SKM-1 treated with dmso at 0.1 percent for 144 hours (cell line): ENCODE results near the gene MYO1E.
A peak's percentile ranks its signal among the peaks of the same experiment; 100 is the strongest.
"Not testable (repeated sequence)": the region's sequence is repeated elsewhere in the genome, so short reads cannot be mapped to it uniquely, and the experiment has no call there.

ENCODE experiments used
- DNase-seq: peaks from one replicate; lab custom pipeline; 2025; ENCODE audit not compliant: unreplicated experiment; lab: John Stamatoyannopoulos, UW

The MYO1E gene

DNA sequence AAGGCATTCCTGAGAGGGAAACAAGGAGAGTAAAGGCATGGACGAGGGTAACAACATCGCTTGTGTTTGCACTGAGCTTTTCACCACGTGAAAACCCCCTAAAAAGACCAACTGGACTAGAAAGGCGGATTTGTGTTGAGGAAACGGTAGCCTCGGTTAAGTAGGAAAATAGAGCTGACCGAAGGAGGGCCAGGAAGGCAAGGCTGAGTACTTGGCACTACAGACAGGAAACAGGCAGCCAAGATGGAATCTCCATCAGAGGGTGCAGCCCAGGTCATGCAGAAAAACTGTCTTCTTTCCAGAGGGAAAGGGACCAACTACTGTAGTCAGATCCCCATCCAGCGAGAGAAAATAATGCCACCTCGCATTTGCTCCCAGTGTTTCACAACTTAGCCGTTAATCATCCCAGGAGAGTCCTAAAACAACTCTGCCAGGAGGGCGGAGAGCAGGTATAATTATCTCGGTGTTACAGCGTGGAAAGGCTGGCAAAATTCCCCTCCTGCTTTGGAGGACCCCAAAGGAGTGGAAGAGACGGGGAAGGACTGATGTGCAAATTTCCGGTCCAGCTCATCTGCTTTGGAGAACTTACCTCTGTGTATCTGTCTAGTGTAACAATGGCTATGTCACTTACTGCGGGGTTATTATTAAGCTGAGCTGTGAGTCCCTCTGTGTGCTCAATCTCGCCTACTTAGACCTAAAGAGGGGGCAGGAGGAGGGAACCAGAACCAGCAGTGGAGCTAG, 77.2 kb downstream of the MYO1E start:
- no peak for DNase-seq

DNA sequence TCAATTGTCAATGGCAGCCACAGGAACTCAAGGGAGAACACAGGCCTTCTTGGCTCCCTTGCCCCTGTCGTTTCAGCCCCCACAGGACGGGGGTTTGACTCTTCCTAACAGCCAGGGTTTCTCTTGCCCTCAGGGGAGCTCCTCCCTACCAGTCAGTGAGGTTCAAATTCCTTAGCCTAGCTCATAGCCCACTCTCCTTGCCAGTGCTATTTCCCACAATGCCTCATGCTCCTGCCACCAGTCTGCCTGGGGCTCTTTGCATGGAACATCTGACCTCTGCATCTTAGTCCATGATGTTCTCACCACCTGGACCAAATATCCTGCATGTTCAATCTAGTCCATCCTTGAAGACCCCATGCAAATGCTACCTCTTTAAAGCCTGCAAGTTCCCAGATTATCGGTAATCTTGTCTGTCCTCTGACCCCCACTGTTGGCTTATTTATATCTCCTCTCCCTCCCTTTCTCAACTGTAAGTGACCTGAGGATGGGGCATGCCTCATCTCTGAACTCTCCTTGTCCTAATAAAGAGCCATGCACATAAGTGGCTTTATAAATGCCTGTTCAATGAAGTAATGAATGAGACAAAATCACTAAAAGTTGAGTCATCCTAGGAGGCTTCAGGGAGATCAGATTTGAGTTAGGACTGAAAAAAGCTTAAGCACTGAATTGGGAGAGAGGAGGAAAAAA, 78.0 kb downstream of the MYO1E start:
- no peak for DNase-seq

DNA sequence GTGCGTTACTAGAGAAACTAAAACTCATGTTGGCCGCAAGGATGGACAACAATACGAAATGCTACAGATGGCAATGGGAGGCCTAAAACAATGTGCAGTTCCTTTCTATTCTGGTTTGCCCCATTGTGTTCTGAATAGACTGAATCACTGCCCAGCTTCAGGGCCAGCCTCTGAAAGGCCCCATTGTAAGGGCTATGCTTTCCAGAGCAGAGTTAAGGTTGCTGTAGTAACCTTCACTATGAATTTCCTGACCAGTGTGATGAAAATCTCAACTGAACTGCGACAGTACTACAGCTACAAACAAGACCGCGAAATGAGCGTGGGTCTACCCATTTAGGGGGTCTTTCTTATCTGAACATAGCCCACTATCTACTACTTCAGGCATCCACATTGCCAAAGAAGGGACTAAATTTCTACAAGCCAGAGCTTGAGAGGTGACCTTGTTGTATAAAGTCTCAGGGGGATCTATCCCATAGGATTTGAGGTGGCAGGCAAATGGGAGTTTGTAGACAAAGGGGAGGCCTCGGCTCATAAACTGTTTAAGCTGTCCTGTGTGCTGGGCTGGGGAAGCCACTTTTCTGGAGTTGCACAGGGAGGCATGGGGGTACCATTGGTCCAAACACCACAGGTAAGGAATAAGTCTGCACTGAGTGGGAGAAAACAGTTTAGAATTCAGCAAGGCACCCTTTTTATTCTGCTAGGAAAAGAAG, 80.1 kb downstream of the MYO1E start:
- DNase-seq = no peak

DNA sequence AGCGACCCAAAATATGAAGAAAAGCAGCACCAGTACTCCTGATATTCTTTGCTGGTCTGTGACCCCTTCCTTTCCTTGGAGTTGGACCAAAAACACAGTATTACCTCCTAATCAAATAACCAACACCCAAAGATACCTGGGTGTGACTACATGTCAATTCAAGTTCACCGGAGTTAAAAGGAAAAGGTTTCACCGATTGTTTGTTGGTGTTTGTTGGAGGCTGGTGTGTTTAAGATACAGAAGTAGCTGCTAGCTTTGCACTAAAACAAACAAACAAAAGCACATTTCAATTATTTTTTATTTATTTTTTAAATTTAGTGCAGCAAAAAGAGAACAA, 81.5 kb downstream of the MYO1E start:
- no peak for DNase-seq

DNA sequence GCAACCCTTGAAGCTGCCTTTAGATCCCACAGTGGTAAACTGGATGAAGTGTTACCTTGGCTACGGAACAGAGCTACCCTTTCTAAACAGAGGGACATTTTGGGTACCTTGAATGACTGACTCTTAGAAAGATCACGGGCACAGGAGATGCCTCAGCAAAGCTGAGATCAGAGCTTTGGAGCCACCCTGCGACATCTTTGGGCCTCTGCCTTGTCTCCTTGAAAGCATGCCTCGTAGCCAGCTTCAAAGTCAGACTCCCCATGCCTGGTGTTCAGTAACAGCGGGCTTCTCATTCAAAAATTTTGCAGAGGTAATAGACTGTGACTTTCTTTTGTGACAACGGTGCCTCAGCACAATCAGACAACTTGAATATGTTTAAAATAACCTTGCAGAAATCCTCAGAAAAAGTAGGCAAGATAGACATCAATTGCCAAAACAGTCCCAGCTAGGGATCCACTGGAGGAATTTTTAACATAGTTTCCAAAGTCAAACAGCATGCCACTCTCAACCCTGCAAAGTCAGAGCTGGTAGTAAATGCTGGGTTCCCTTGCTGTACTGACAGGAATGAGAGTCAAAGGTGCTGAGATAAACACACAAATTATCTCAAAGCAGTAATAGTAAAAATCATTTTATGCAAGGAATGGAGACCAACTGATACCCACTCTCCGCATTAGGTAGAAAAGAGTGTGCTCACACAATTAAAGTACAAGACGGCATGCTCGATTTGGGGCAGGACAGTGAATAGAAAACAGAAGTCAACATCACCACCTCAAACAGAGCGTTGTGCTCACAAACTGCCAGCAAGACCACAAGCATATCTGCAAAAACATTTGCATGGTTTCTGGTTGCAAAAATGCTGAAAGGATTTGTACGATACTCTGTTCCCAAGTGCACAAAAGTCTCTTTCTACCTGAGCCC, 82.1 kb downstream of the MYO1E start:
- no peak for DNase-seq

DNA sequence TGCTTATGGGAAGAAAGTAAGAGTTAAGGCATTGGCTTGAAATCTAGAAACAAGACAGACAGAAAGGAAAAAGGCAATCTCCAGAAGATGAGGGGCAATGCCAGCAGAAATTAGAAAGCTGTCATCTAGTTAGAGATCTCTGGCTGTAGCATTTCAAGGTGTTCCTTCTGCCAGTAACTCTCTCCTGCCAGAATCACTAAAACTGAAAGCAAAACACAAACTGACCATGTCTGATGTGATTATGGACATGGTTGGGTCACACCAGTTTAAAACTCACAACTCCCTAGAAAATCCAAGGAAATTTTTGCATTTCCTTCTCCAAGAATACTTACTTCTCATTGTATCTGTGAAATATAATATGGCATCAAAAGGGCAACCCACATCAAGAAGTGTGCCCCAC, 83.1 kb downstream of the MYO1E start:
- DNase-seq = no peak

DNA sequence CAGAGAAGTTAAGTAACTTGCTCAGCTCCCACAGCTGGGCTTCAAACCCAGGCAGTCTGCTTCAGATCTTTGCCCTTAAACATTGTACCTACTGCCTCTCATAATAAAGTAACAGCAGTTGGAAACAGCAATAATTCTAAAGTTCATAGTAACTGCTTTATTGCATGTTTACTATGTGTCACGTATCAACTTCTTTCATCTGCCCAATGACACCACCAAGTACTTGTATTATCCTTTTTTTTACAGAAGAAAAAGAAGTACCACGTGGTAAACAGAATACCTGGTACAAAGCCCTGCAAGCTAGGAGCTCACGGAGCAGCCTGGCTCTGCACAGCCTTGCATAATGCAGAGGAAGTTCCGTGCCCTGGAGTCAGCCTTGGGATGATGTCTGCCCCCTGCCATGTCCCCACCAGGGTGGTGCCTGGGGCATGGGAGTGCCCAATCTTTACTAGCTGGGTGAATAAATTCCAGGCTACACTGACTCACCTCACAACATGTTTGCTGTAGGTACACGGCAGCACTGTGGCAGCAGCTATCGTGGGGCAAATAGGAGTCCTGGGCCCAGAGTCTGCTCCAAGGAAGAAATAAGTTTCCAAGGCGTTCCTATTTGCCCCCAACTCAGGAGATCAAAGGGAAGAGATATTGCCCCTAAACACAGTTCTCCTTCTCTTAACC, 88.8 kb downstream of the MYO1E start:
- DNase-seq = no peak

DNA sequence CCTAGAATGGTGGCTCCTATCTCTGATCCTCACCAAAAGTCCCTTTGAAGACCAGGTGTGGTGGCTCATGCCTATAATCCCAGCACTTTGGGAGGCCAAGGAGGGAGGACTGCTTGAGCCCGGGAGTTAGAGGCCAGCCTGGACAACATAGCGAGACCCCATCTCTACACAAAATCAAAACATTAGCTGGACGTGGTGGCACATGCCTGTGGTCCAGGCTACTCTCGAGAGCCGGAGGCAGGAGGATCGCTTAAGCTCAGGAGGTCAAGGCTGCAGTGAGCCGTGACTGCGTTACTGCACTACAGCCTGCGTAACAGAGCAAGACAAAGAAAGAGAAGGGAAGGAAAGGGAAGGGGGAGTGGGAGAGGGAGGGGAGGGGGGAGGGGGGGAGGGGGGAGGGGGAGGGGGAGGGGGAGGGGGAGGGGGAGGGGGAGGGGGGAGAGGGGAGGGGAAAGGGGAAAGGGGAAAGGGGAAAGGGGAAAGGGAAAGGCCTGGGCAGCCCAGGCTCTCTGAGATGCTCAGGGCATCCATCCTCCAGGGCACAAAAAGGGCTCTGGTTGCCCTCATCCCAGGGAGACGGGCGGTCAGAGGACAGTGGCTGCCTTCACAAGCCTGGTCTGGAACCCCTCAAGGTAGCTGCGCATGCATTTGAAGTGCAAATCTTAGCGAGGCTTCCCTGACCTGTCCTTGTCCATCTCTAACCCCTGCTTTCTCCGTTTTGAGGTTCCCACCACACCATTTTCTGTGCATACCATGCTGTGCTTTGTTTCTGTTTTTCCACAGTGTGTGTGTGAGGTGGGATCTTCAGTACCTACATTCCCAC, 89.9 kb downstream of the MYO1E start:
- no peak for DNase-seq

DNA sequence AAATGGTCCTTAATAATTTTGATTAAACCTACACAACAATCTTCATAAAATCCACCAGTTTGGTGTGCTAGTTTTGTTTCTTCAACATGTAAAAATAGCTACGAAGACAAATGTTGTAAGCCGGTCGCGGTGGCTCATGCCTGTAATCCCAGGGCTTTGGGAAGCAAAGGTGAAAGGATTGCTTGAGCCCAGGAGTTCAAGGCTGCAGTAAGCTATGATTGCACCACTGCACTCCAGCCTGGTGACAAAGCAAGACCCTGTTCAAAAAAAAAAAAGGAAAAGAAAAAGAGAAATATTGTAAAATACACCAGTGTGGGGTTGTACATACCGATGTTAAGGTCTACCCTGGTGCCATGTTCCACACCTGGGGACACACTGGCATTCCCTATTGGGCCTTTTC, 91.0 kb downstream of the MYO1E start:
- DNase-seq = no peak

DNA sequence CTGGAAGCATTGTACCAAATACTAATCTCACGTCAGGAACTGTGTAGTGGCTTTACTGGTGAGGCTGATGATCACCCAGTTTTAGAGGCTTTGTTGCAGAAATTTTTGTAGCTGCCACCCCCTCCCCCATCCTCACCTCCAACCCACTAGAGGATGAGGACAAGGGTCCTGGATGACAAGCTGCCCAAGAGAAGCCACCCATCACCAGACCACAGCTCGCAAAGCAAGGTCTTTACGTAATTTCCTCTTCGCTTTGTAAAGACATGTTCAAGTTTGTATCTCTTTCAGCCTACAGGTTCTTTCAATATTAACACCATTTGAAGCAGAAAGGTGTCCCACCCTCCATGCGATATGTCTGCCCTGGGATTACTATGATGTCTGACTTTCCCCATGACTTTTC, 91.8 kb downstream of the MYO1E start:
- DNase-seq = peak; percentile 15

DNA sequence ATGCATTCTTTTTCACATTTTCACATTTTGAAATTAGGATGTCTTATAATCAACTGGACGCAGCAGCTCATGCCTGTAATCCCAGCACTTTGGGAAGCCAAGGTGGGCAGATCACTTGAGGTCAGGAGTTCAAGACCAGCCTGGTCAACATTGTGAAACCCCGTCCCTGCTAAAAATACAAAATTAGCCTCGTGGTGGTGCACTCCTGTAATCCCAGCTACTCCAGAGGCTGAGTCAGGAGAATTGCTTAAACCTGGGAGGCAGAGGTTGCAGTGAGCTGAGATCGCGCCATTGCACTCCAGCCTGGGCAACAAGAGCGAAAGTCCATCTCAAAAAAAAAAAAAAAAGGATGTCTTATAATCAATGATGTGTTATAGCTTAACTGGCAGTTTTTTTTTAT, 92.4 kb downstream of the MYO1E start:
- DNase-seq = not testable (repeated sequence)

DNA sequence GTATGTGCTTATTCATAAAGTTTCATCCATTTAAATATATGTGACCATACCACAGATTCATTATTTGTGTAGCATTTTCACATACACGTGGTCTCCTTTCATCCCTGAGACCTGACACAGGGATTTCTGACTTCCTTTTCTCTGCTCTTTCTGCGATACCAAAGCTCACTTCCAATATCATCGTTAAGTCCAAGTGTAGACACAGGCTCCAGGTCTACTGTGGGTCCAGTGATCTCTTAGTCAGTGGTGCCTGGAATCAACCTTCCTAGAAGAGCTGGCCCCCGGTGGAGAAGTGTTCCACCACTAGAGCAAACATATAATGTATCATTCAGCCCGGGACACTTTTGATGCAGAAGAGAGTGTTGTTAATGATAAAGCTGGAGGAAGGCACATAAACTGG, 93.6 kb downstream of the MYO1E start:
- DNase-seq = no peak

DNA sequence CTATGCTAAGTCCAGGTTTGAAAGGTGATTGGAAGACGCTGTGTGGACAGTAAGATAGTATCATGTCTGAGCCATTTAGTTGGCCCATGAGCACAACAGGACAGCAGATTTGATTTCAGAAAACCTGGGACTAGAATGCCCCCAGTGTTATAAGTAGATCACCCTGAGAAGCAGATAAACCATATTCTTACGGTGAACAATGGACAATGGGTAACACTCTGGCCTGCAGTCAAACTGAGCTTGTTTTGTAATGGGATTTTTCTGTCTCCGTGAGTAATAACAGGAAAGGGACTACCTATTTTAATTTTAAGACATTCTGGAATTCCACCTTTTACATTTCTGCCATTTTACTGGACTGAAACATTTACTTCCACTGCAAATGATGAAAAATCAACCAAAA, 94.6 kb downstream of the MYO1E start:
- no peak for DNase-seq

DNA sequence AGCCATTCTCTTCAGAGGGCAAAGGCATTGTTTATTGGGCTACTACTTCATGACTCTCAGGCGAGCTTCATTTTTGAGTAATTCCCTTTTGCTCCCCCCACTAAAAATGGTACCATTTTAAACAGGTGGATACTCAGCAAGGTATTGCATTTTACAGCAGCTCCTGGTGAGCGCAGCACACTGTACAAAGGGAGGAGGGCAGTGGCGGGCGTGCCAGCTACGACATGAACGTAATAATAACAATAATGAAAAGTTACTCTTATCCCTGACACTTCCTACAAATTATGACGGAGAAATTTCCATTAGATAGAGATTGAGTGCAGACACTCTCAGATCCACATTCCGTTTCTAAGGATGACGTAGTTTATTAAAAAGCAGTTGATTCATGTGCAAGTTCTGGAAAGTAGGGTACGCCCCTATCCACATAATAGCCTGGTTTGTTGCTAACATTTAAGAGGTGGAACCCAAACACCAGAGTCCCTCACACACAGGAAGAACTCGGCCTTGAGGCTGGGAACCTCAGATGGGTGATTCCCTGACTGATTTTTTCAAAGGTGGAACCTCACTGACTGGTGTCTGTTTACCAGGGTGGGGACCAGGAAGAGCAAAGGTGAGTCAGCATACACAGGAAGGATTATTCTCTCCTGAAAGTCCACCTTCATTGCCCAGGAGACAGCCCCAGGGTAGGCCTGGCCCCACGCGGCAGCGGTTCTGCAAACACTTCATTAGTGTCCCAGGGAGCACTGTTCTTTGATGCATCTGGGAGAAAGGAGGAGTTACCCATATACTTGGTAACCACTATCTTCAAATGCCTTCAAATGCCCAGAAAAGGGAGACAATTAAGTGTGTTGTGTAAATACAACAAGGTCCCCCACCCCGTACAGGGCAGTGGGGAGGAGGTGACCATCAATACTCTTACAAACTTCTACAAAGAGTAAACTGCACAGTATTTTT, 96.2 kb downstream of the MYO1E start:
- DNase-seq = no peak

DNA sequence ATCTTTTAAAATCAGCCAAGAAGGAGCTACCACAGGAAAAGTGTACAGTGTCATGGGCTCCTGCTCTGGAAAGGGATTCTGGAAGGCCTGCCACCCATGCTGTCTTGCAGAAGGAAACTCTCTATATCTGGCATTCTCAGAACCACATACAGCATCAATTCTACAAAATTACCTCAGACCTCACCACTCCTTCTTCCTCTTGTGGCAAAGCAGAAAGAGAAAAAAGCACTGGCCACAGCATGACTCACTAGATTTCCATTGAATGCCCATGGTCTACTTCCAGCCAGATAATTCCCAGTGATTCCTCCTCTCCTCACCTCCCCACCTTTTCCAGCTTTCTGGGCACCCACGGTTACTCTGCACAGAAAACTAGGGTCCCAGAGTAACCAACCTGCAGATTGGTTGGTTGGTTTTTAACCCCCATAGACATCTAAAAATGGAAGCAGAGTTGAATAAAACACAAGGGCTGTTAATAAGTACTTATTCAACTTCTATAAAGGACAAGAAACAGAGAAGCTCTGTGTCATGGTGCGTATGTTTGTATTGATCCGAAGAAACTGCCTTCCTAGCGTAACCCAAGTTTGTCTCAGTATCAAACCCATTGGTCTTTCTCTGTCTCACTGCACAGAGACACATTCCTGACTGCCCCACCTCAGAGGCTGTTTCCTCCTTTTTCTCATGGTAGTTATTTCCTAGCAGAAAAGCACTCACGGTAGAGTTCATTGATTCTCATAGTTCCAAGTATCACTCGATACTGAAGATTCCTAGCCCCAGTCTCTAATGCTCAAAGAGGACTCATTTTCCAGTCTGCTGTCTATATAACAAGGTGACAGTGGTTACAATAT, 98.3 kb downstream of the MYO1E start:
- peak; percentile 54 for DNase-seq

DNA sequence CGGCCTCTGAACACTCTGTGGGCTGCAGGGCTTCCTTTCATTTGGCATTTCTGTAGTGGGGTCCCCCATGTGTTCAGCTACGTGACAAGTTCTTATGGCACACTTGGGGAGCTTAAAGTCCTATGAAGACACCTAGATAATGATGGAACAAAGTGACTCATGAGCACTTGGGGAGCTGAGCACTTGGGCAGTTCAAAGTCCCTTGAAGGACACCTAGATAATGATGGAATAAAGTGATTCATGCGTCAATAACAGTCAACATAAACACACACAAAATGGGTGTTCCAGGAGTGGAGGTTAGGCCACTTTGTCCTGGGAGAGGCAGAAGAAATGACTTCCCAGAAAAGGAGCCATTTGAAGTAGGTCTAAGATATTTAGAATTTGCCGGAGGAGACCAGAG, 99.4 kb downstream of the MYO1E start:
- no peak for DNase-seq

DNA sequence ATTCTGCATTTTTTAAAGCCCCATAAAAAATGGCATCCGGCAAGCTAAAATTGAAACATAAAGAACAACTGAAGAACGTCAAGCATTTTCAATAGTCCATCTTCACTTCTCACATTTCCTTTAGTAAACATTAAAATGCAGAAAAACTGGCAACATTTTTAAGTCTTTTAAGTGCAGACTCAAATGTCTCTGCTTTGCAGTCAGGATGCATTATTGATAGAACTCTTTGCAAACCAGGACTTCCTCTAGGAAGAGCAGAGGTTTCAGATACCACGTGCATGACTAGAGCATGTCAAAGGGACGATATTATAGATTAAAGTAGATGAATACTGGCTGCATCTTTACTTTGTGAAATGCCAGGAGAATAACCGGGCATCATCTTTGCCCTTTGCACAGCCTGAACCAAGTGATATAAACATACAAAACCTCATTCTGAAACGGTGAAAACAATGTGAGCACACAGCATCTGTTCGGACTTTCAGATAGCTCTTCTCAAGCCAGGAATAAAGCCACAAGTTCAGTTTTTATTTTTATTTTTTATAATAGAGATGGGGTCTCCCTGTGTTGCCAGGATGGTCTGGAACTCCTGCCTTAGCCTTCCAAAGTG, 101.0 kb downstream of the MYO1E start:
- DNase-seq = no peak
